GM12801 (cell line): ENCODE data around the gene CDK18.

Source experiments
- CTCF ChIP-seq: IDR thresholded peaks from one replicate; pipeline ENCODE4 v1.5.1; 2011; ENCODE audit warnings: control low read depth; ENCODE audit not compliant: insufficient read length; ENCODE audit errors: extremely low read depth

The CDK18 gene

GRCh38 chr1:205576805-205577761, 72.6 kb downstream of the CDK18 start:
- no peak for TF ChIP-seq CTCF

GRCh38 chr1:205577874-205578658, 73.6 kb downstream of the CDK18 start:
- no peak for TF ChIP-seq CTCF

GRCh38 chr1:205578780-205579571, 74.5 kb downstream of the CDK18 start:
- no peak for TF ChIP-seq CTCF

GRCh38 chr1:205579711-205580110, 75.2 kb downstream of the CDK18 start:
- no peak for TF ChIP-seq CTCF

GRCh38 chr1:205580140-205580922, 75.9 kb downstream of the CDK18 start:
- TF ChIP-seq CTCF: no peak

- no peak for TF ChIP-seq CTCF
Observed at GRCh38 chr1:205580923-205581180, 76.4 kb downstream of the CDK18 start.
